Epithelial cell of proximal tubule (primary cell): ENCODE data around the gene ARRB1. TPM values are rescaled to one million over a fixed set of nuclear protein-coding genes. Genes with fewer than 3 reads are reported as not detected.

ENCODE experiments used
- DNase-seq: peaks from one replicate; pipeline ENCODE4 v3.0.0-alpha.2; 2011; ENCODE audit warnings: low read depth
- H3K4me3 ChIP-seq: 2 replicates; pipeline ENCODE4 v1.5.1; 2011; ENCODE audit warnings: low read depth, mild to moderate bottlenecking, low read length
- CTCF ChIP-seq: conservative IDR thresholded peaks from 2 replicates; pipeline ENCODE4 v1.5.1; 2012; ENCODE audit warnings: low read depth, mild to moderate bottlenecking, low read length
- total RNA-seq: library from RNA; depleted of rRNA; stranded (reverse); fragments of >200 nt; gene quantifications from 2 replicates; pipeline ENCODE4 v1.2.3, GENCODE V29; 2015

ARRB1 gene
- total RNA-seq, 1 donor from 2014 or later, result 13.8 TPM

GRCh38 chr11:75214411-75214821, 137.0 kb downstream of the ARRB1 start:
- no peak overlapping the region for H3K4me3 ChIP-seq
- DNase-seq, result peak; percentile 16
- peak; percentile 74 for TF ChIP-seq CTCF

Other genes with a start within 250 kb of the ARRB1 start
- gene SLCO2B1, start 200.6 kb downstream of the ARRB1 start, total RNA-seq, result 0.14 and 0.23 TPM in 2 replicates
- gene TPBGL, start 110.9 kb downstream of the ARRB1 start, total RNA-seq, result not detected in 2 replicates
- gene RPS3, start 47.9 kb upstream of the ARRB1 start, total RNA-seq, result 3,041 and 3,442 TPM in 2 replicates
- gene KLHL35, start 81.5 kb upstream of the ARRB1 start, total RNA-seq, result 1.4 and 3.3 TPM in 2 replicates
- gene GDPD5, start 174.3 kb upstream of the ARRB1 start, total RNA-seq, result 8.5 and 17.4 TPM in 2 replicates
- 231 and 256 TPM in 2 replicates for gene SERPINH1, start 210.6 kb upstream of the ARRB1 start, total RNA-seq